HG03095 (cell line): Measurements from ENCODE around the gene RASSF1.
A peak's percentile ranks its signal among the peaks of the same experiment; 100 is the strongest.

ENCODE experiments used
- ATAC-seq: cut with Tn5 transposase; IDR thresholded peaks from one replicate; pipeline ENCODE4 v1.9.1; 2021; ENCODE audit warnings: moderate library complexity; ENCODE audit not compliant: unreplicated experiment

RASSF1 gene, protein sequence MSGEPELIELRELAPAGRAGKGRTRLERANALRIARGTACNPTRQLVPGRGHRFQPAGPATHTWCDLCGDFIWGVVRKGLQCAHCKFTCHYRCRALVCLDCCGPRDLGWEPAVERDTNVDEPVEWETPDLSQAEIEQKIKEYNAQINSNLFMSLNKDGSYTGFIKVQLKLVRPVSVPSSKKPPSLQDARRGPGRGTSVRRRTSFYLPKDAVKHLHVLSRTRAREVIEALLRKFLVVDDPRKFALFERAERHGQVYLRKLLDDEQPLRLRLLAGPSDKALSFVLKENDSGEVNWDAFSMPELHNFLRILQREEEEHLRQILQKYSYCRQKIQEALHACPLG

GRCh38 chr3:50340448-50341329 is at the start of gene RASSF1:
Gene RASSF1, minus strand, starts transcription at chr3:50340836. Its CDS starts 31 bp downstream, at chr3:50340805.
- peak; percentile 19 for ATAC-seq

- ATAC-seq, result no peak
Measured at GRCh38 chr3:50389414-50389767, 48.8 kb upstream of the RASSF1 start.

DNA sequence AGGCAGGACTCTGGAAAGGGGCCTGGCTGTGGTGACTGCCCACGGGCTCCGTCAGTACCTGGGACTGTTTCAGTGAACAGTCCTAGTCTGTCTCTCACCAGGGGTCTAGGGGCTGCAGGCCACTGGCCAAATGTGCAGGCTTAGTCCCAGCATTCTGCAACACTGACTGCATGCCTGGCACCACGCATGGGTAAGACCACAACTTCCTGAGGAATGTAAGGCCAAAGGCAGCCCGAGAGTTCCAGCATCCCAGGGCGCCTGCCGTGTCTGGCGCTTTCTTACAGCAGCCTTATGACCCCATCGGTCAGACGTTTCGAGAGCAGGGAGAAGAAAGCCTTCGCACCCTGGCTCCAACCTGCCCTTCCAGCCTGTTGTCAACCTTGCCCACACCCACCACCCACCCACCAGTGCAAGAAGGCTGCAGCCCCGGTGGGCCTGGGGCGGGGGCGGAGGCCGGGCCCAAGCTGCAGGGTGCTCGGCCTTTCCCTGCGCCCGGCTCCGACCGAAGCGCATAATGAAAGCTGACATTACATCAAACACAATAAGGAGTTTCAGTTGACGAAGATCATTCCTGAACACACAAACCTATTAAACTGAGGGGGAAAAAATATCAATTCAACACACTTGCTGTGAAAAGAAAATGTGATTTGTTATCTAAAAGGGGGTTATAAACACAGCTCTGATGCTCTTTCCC is 48.2 kb upstream of the RASSF1 start:
- no peak for ATAC-seq

- no peak for ATAC-seq
Measured at GRCh38 chr3:50388016-50388719, 47.5 kb upstream of the RASSF1 start.

GRCh38 chr3:50385754-50386153 is 45.1 kb upstream of the RASSF1 start:
- ATAC-seq, result no peak

GRCh38 chr3:50383750-50384149 is 43.1 kb upstream of the RASSF1 start:
- no peak for ATAC-seq

DNA sequence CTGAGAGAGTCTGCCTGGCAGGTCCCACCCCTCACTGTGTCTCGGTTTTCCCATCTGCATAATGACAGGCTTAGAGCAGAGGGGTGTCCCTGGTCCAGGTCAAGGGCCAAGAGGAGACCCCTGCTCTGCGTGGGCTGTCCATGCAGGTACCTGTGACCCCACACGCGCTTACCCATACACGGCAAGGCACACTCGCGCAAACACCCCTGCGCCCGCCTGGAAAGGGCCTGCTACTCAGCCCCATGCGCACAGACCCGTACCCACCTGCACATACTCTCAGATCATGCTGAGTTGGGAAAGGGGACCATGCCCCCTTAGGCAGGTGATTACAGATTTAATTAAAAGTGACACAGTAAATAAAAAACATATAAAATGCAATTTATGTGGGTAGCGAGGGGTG is 42.1 kb upstream of the RASSF1 start:
- no peak for ATAC-seq

- ATAC-seq, result no peak
Measured at GRCh38 chr3:50381383-50381782, 40.7 kb upstream of the RASSF1 start.

- no peak for ATAC-seq
Measured at GRCh38 chr3:50380405-50381085, 39.9 kb upstream of the RASSF1 start.

DNA sequence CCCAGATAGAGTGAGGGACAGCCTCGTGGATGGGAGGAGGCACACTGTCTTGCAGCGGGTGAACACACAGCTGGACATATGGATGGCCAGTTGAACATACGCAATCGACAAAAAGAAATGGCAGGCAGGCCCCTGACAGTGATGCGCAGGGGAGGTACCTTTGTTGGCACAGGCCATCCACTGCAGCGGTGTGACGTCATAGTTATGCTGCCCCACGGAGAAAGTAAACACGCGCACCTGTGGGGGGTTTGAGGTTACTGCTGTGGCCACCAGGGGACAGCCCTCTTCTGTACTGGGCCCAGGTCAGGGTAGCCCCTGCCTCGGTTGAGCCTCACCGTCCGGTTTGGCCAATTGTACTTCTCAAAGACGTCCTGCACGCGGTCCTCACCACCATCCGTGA is 38.1 kb upstream of the RASSF1 start:
- no peak for ATAC-seq

DNA sequence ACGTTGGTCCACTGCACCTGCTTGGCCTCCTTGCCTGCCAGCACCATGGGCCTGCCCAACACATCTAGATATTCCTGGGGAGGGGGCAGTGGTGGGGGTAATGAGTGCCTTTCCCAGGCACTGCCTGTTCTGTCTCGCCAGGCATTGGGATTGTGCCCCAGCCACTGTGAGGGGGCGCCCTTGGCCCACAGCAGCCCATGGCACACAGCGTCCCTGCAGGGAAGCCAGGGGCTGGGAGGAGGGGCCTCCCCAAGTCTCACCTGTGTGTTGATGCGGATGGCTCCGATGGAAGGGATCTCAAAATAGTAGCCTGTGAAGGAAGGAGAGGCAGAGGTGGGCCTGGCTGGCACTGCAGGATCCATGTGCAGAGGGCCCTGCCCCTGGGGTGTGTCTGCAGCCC is 37.4 kb upstream of the RASSF1 start:
- ATAC-seq, result no peak

DNA sequence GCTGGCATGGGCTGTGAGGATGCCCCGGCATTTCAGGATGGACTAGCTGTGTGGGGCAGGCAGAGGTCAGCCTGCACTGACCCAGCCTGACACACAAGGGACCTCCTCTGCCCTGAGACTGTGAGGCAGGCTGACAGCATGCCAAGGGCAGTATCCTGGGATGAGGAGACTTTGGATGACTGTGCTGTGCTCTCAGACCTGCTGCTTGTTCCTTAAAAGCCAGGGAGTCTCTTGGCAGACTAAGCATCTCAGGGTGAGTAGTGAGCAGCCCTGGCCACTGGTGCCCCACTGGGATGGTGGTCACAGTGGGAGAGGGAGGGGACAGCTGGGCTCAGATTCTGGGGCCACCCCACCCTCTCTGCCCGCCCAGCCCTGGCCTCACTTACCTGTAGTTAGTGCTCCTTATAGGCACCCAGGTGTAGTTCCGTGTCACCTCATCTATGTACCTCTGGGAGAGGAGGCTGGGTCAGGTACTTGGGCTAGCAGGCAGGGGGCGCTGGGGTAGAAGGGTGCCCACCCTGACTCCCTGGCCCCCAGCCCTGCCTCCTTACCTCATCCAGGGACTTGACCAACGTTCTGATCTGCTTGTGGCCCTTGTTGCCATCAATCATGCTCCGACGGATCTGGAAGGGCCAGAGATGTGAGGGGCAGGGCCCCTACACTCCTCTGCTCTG is 34.8 kb upstream of the RASSF1 start:
- ATAC-seq, result no peak

DNA sequence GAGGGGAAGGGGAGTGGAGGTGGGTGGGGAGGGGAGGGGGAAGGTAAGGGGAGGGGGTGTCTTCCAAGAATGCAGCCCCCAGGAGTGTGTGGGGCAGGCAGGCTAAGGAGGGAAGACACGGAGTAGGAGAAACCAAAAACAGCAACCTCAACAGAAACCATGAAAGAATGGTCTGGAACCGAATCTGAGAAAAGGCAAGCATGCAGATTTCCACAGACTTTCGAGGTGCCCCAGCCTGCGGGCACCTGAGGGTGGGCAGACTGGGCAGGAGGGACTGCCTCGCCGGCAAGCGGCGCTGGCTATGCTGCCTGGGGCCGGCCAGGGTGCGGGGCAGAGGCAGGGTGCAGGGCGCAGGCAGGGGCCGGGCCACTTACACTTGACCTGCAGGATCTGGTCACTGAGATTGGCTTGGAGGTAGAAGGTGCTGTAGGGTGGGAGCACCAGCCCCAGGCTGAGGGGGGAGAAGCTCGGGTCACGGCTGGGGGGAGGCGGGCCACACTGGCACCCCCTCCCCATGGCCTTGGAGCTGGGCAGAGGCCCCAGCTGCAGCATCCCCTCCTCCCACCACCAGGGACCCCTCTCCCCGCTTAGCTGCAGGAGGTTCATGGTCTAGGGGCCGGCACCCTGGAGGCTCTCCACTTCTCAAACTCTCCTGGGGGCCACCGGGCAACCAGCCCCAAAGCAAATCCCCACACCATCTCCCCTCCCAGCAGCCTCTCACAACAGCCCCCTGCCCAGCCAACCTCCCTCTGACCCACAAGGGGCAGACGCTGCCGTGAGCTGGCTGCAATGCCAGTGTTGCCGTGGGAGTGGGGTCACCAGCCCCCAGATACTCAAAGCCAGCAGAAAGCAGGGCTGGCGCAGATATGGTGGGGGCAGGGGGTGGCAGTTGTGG is 34.0 kb upstream of the RASSF1 start:
- no peak for ATAC-seq

- no peak for ATAC-seq
Measured at GRCh38 chr3:50373146-50374051, 32.8 kb upstream of the RASSF1 start.

GRCh38 chr3:50372349-50372748 is 31.7 kb upstream of the RASSF1 start:
- no peak for ATAC-seq

DNA sequence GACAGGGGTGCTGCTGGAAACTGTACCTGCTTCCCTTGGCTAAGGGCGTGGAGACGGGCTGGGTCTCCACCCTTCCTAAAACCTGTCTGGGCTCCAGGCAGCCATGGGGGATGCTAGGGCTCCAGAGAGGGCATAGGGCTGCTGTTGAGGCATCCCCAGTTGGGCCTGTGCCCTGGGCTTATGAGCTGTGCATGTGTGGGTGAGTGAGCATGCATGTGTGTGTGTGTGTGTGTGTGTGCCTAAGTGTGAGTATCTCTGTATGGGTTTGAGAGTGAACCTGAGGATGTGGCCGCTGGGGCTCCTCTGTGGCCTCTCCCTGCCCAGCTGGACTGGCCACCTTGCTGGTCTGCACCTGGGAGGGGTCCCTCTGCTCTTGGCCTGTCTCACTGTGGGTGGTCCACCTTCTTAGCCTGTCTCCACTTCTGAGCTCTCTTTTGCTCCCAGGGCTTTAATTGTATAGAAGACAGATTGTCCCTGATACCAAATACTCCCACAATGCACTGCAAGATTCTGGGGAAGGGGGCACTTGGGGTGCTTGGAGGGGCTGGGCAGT is 30.6 kb upstream of the RASSF1 start:
- no peak for ATAC-seq

DNA sequence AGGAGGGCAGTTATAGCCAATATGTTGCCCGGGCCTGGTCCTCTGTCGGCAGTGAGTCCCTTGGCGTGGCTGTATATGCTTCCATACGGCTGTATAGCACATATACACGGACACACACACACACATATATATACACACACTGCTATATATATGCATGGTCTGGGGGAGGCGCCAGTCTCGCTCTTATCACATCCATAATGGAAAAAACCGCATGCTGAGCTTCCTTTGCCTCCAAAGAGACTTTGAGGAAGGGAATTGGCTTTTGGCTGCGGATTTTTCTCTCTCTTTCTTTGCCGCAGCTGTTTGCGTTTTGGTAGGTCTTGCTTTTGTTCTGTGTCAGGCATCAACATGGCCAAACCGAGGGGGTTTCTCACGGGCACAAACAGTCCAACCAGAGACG is 30.0 kb upstream of the RASSF1 start:
- ATAC-seq, result no peak
